Gastroesophageal sphincter (tissue), 3 donors: ENCODE measurements around the gene FAM50B.

ENCODE experiments used
- POLR2A ChIP-seq, 2 donors: fragments of 450-650 bp; IDR thresholded peaks; one replicate each; pipeline ENCODE4 v1.6.1; 2017; ENCODE audit warnings: antibody characterized with exemption in 2 of 2, mild to moderate bottlenecking in 2 of 2, moderate library complexity in 1 of 2
- TF ChIP-seq, protein P1 (sequence below), 4 experiments: fragments of 200-600 bp in 2 of 4; fragments of 450-650 bp in 2 of 4; sonication (generic) in 1 of 4; IDR thresholded peaks; one replicate each; pipeline ENCODE4 v1.5.1; 2017 to 2019; ENCODE audit warnings: antibody characterized with exemption in 4 of 4, mild to moderate bottlenecking in 2 of 4, moderate library complexity in 2 of 4

DNA sequence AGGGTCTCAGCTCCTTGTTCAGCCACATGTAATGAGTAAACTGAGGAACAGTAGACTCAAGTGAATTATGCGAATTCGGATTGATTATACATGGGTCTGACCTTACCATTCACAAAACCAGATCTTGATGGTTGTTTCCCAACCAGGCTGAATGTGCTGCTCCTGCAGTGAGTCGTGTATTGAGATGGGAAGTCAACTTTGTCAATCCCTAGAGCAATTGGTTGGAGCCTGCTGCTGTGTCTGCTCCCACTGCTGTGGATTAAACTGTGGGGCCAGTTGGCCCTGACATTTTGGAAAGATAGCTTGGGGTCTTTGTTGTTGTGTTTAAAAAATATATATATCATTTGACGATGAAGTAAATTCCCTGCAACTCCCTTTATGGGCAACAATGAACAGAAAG lies 23.9 kb downstream of the FAM50B start:
- TF ChIP-seq, protein P1, sequence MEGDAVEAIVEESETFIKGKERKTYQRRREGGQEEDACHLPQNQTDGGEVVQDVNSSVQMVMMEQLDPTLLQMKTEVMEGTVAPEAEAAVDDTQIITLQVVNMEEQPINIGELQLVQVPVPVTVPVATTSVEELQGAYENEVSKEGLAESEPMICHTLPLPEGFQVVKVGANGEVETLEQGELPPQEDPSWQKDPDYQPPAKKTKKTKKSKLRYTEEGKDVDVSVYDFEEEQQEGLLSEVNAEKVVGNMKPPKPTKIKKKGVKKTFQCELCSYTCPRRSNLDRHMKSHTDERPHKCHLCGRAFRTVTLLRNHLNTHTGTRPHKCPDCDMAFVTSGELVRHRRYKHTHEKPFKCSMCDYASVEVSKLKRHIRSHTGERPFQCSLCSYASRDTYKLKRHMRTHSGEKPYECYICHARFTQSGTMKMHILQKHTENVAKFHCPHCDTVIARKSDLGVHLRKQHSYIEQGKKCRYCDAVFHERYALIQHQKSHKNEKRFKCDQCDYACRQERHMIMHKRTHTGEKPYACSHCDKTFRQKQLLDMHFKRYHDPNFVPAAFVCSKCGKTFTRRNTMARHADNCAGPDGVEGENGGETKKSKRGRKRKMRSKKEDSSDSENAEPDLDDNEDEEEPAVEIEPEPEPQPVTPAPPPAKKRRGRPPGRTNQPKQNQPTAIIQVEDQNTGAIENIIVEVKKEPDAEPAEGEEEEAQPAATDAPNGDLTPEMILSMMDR (IDR thresholded peaks at IDR 0.05) = no peak
- no peak for TF ChIP-seq POLR2A (IDR thresholded peaks at IDR 0.05)
